ENCODE results near the gene CASP1.

The CASP1 gene

DNA sequence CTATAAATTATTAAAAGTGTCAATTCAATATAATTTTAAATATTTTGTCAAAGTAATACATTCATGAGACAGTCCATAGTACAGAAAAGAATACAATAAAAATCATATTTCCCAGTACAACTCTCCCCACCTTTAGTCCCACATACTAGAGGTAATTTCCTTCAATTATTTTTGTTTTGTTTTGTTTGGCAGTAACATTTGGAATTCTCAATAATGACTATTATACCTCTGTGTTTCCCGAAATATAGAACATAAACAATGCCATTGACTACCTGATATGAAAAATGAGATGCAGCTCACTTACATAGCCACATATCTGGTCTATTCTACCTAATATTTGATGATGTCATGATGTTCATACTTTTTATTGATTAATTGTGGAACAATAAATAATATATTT is 42.2 kb downstream of the CASP1 start:
- TF ChIP-seq TAF1 (IDR thresholded peaks at IDR 0.05; ENCODE audit: borderline replicate concordance, insufficient read depth, low read length): no peak
- TF ChIP-seq, protein P1, sequence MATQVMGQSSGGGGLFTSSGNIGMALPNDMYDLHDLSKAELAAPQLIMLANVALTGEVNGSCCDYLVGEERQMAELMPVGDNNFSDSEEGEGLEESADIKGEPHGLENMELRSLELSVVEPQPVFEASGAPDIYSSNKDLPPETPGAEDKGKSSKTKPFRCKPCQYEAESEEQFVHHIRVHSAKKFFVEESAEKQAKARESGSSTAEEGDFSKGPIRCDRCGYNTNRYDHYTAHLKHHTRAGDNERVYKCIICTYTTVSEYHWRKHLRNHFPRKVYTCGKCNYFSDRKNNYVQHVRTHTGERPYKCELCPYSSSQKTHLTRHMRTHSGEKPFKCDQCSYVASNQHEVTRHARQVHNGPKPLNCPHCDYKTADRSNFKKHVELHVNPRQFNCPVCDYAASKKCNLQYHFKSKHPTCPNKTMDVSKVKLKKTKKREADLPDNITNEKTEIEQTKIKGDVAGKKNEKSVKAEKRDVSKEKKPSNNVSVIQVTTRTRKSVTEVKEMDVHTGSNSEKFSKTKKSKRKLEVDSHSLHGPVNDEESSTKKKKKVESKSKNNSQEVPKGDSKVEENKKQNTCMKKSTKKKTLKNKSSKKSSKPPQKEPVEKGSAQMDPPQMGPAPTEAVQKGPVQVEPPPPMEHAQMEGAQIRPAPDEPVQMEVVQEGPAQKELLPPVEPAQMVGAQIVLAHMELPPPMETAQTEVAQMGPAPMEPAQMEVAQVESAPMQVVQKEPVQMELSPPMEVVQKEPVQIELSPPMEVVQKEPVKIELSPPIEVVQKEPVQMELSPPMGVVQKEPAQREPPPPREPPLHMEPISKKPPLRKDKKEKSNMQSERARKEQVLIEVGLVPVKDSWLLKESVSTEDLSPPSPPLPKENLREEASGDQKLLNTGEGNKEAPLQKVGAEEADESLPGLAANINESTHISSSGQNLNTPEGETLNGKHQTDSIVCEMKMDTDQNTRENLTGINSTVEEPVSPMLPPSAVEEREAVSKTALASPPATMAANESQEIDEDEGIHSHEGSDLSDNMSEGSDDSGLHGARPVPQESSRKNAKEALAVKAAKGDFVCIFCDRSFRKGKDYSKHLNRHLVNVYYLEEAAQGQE (IDR thresholded peaks at IDR 0.05; ENCODE audit: insufficient read depth in 1 of 2, low read depth in 2 of 2, low read length in 2 of 2): no peak
- no peak for TF ChIP-seq POLR2AphosphoS5 (IDR thresholded peaks at IDR 0.05; ENCODE audit: low read depth, low read length)
- TF ChIP-seq SIN3A (IDR thresholded peaks at IDR 0.05; ENCODE audit: borderline replicate concordance, insufficient read depth, low read length): no peak

DNA sequence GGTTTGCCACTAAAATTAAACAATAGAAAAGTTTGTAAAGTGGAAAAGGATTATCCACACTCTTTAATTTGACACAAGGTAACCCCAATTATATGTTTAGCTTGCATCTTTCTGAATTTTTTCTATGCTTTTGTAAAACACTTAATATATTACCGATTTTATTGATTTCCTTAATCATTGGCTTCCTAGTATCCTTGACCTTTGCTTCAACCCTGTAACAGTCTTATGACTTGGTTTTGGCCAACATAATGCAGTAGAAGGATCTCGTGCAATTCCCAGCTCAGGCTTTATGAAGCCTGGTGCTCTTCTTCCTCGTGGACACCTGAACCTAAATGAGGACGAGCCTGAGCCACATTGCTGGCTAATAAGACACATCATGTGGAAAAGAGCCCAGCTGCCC is 43.0 kb downstream of the CASP1 start:
- TF ChIP-seq TAF1 (IDR thresholded peaks at IDR 0.05; ENCODE audit: borderline replicate concordance, insufficient read depth, low read length) (no peak), POLR2AphosphoS5 (IDR thresholded peaks at IDR 0.05; ENCODE audit: low read depth, low read length) (no peak), SIN3A (IDR thresholded peaks at IDR 0.05; ENCODE audit: borderline replicate concordance, insufficient read depth, low read length) (no peak), FOXP2 (optimal IDR thresholded peaks at IDR 0.05; ENCODE audit: borderline replicate concordance, extremely low read depth, extremely low read length, insufficient read depth) (no peak)
- TF ChIP-seq, protein P1 (IDR thresholded peaks at IDR 0.05; ENCODE audit: insufficient read depth in 1 of 2, low read depth in 2 of 2, low read length in 2 of 2): no peak

DNA sequence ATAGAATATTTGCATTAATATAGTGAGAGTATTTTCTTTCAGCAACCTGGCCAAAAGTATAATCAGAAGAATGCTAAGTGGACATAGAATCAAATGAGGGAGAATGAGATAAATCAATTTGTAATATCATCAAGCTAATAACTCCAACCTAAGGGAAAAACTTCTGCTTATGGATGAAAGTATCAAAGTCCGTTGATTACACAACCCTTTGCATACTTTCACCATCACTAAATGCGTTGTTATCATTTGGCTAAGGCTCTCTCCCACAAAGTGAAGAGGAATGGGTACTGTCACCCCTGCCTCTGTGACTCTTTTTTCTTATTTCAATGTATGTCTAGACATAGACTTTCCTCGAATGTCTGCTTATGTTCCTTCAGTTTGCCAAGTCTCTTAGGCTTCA is 50.1 kb downstream of the CASP1 start:
- TF ChIP-seq POLR2AphosphoS5 (IDR thresholded peaks at IDR 0.05; ENCODE audit: low read depth, low read length) (no peak), SIN3A (IDR thresholded peaks at IDR 0.05; ENCODE audit: borderline replicate concordance, insufficient read depth, low read length) (no peak), TAF1 (IDR thresholded peaks at IDR 0.05; ENCODE audit: borderline replicate concordance, insufficient read depth, low read length) (no peak), FOXP2 (optimal IDR thresholded peaks at IDR 0.05; ENCODE audit: borderline replicate concordance, extremely low read depth, extremely low read length, insufficient read depth) (no peak)
- TF ChIP-seq, protein P1 (IDR thresholded peaks at IDR 0.05; ENCODE audit: insufficient read depth in 1 of 2, low read depth in 2 of 2, low read length in 2 of 2): no peak

DNA sequence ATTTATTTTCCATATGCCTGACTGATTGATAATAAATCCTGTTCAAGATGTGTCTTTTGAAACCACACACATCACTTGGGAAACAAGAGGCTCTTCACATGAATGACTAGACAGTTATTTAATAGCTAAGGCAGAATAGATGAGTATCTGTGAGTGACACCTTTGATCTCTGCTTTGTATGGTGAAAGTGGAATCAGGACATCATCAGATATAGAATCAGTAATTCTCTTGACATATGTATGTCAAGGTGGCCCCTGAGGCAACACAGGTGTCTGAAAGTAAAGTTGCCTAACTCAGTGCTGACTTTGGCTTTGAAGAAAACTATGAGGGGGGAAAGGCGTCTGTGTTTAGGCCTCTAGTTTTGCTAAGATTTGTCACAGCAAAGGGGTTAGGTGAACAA is 55.1 kb downstream of the CASP1 start:
- TF ChIP-seq TAF1 (IDR thresholded peaks at IDR 0.05; ENCODE audit: borderline replicate concordance, insufficient read depth, low read length): no peak
- TF ChIP-seq SIN3A (IDR thresholded peaks at IDR 0.05; ENCODE audit: borderline replicate concordance, insufficient read depth, low read length): no peak
- TF ChIP-seq, protein P1 (IDR thresholded peaks at IDR 0.05; ENCODE audit: insufficient read depth in 1 of 2, low read depth in 2 of 2, low read length in 2 of 2): no peak
- TF ChIP-seq POLR2AphosphoS5 (IDR thresholded peaks at IDR 0.05; ENCODE audit: low read depth, low read length): no peak
- TF ChIP-seq FOXP2 (optimal IDR thresholded peaks at IDR 0.05; ENCODE audit: borderline replicate concordance, extremely low read depth, extremely low read length, insufficient read depth): no peak
